HG02588 (cell line): ENCODE measurements around the gene PGS1.

Experiments
- ATAC-seq: cut with Tn5 transposase; IDR thresholded peaks from one replicate; pipeline ENCODE4 v1.9.1; 2021; ENCODE audit warnings: mild to moderate bottlenecking, moderate library complexity; ENCODE audit not compliant: unreplicated experiment

The PGS1 gene

GRCh38 chr17:78362671-78363070 is 15.8 kb upstream of the PGS1 start:
- no peak for ATAC-seq

- no peak for ATAC-seq
These were observed 13.8 kb upstream of the PGS1 start for GRCh38 chr17:78364436-78365281.

- no peak for ATAC-seq
These were observed 12.8 kb upstream of the PGS1 start for GRCh38 chr17:78365561-78366108.

GRCh38 chr17:78366109-78366848 is 12.2 kb upstream of the PGS1 start:
- ATAC-seq, result no peak

DNA sequence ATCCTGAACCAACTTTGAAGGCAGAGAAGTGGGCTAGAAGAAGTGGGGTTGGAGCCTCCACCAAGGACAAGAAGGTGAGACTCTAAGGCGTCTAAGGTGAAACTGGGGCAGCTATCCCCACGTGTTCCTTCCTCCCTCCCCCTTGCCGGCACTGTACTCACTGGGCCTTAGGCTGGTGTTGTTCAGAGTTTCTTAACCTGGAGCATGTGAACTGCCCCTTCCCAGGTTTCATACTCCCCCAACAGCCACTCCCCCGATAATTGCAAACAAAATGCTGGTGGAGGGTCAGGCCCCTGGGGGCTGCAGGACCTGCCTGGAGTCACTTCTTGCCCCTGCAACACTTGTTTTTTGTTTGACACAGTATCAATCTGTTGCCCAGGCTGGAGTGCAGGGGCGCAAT is 11.3 kb upstream of the PGS1 start:
- ATAC-seq, result no peak

- ATAC-seq, result no peak
These were observed 10.1 kb upstream of the PGS1 start for GRCh38 chr17:78368348-78368747.

GRCh38 chr17:78368854-78369495 is 9.5 kb upstream of the PGS1 start:
- no peak for ATAC-seq

GRCh38 chr17:78369791-78370381 is 8.6 kb upstream of the PGS1 start:
- ATAC-seq, result no peak

GRCh38 chr17:78371056-78371455 is 7.4 kb upstream of the PGS1 start:
- ATAC-seq, result no peak

- ATAC-seq, result no peak
These were observed 5.6 kb upstream of the PGS1 start for GRCh38 chr17:78372841-78373240.

DNA sequence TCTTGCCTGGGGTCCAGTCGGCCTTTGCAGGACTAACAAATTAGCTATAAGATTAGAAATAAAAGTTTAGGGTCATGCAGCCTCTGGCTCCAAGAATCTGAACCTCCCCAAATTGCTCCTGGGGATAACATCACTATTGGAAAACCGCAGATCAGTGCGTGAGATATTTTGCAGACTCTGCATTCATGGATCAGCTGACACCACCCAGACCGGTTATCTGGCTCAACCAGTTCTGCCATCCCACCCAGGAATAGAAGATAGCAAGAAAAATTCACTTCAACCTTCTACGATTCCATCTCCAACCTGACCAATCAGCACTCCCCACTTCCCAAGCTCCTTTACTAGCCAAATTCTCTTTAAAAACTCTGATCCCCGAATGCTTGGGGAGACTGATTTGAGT is 4.3 kb upstream of the PGS1 start:
- no peak for ATAC-seq

DNA sequence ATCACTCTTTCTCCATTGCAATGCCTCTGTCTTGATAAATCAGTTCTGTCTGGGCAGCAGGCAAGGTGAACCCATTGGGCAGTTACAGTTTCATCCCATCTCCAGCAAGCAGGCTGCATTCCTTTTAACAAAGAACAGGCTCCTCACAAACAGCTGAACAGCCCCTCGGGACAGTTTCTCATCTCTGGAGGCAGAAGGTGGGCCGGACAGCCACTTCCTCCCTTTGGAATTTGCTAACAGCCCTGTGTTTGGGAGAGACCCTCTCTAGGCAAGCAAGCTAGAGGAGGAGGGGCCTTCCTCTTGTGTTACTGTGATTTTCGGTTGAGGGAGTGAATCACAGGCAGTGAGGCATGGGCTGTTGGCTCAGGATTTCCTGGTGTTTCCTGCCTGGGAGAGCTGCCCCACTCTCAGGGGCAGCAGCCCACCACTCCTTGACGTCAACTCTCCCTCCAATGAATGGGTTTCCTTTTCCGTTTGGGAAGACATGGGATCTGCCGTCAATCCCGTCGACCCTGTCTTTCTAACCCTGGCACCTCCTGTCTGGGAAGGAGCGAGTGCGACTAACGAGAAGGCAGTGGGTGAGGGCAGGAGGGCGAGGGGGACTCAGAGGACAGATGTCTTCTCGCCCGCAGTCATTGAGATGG is 3.7 kb upstream of the PGS1 start:
- ATAC-seq, result no peak

DNA sequence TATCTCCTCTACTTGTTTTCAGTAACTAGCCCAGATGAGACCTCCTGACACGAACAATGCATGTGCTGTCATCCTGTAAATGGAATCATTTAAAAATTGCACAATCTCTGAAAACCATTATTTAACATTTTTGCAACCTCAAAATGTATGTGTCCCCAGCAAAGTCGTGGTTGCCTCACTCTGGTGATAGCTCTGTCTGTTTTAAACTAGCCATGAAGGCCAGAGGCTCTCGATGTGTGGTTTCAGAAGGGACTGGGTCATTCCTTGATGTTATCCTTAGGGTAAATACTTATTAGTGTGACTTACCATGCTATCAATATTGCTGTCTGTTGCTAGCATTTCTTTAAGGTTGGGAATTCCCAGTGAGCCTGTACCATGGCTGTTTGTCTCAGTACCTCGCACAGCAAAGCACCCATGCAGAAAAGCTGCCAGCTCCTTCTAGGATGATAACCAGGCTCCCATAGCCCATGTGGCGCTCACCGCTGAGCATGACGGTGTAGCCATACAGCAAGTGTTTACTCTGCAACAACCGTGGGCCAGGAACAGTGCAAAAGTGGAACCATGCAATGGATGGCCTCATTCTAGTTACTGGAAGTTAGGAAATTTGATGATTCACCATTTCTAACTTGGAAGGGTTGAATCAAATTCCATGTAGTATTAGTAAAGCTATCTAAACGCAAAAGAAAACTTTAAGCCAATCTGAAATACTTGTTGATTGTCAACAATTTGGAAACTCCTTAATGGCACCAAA is 2.9 kb upstream of the PGS1 start:
- ATAC-seq, result no peak

GRCh38 chr17:78376161-78376560 is 2.3 kb upstream of the PGS1 start:
- ATAC-seq, result no peak

DNA sequence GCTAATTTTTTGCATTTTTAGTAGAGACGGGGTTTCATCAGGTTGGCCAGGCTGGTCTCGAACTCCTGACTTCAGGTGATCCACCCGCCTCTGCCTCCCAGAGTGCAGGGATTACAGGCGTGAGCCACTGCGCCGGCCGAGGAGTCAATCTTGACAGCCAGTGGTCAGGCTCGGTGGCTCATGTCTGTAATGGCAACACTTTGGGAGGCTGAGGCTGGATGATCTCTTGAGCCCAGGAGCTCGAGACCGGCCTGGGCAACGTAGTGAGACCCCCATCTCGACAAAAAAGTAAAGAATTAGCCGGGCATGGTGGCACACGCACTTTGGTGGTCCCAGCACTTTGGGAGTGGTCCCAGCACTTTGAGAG is 608 bp upstream of the PGS1 start:
- ATAC-seq, result no peak

GRCh38 chr17:78379131-78379491 is 662 bp downstream of the PGS1 start:
- ATAC-seq, result no peak

DNA sequence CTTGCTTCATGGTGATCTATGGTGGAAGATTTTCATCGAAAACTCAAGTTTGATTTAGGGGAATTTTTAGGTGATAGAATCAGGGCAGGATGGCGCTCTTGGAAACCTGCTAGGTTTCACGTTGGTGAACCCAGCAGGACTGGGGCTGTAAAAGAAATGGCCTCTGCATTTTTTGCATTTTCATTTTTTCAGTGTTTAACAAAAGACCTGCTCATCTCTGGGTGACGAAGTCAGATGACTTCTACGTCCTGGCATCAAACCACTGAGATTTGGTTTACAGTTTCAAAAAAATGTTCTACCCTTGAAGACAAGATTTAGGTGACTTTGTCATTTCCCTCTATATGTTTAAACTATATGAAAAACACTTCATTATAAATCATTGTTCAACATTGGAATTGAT is 1.9 kb downstream of the PGS1 start:
- no peak for ATAC-seq

DNA sequence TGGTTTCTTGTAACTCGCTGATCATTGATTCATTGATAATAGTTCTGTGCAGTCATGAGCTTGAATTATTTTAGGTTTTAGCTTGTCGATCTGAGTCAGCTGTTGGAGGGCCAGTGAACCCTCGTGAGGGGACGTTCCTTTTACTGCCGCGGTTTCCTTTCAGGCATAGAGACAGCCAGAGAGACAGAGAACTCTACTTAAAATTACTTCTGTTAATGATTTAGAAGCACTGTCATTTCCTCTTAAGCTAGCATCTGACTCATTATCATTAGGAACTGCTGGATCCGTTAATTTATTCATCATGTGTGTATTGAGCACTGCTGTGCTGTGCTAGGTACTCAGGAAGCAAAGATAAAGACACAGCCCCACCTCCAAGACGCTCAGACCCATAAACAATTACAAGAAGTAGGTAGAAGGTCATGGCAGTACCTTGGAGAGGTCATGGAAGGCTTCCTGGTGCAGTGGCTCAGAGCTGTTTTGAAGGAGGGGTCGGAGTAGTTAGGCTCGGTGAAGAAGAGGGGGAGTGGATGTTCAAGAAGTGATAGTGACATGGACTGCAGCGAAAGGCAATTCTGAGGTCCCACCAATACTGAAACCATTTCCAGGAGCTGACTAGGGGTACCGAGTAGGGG is 3.3 kb downstream of the PGS1 start:
- ATAC-seq, result no peak

DNA sequence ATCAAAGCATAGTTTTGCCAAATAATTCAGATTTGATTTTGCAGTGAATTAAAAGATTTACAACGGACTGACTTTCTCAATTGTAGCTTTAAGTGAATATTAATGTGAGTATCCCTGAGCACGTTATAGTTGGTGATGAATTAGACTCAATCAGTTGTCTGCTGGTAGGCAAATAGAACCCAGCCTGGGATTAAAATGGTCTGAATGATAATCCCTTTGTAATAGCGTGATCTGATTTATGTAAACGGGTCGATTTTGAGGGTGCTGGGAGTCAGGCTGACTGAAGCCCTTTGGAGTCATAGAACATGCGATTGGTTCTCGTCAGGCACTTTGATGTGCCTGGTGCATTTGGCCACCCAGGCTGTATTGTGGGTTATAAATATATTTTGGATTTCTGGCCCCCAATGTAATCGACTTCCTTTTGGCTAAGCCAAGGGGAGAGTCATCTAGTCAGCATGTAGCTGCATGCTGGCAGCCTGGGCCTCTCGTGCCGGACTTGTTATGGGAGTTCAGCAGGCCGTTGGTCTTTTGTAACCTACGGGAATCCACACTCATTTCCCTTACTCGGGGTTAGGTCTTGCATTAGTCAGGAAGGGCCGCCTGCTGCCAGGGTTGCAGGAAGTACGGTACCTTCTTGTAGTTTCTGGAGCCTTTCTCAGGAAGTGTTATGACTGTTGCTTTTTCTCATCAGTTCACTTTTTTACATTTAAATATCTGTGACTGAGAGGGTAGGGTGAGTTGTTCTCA is 5.4 kb downstream of the PGS1 start:
- ATAC-seq, result peak; percentile 33
